ENCODE results near the gene JMJD1C.

DNA sequence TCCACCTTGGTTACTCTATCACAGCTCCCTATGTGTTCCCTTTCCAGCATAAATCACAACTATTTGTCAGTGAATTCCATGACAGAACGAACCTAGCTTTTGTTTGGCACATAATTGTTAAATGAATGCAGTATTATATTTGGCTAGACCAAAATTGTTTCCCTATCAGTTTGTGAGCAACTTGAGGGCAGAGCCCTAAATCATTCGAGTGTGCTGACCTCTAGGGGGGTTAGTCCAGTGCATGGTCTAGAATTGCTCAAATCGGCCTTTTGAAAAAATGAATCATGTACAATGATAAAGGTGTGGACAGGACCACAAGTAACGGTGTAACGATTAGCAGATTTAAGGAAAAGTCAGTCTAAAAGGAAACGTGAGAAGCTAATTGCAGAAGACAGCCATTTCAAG lies 333.1 kb downstream of the JMJD1C start:
- TF ChIP-seq, protein P1, sequence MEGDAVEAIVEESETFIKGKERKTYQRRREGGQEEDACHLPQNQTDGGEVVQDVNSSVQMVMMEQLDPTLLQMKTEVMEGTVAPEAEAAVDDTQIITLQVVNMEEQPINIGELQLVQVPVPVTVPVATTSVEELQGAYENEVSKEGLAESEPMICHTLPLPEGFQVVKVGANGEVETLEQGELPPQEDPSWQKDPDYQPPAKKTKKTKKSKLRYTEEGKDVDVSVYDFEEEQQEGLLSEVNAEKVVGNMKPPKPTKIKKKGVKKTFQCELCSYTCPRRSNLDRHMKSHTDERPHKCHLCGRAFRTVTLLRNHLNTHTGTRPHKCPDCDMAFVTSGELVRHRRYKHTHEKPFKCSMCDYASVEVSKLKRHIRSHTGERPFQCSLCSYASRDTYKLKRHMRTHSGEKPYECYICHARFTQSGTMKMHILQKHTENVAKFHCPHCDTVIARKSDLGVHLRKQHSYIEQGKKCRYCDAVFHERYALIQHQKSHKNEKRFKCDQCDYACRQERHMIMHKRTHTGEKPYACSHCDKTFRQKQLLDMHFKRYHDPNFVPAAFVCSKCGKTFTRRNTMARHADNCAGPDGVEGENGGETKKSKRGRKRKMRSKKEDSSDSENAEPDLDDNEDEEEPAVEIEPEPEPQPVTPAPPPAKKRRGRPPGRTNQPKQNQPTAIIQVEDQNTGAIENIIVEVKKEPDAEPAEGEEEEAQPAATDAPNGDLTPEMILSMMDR (IDR thresholded peaks at IDR 0.05; ENCODE audit: insufficient read depth, low read length, poor library complexity, severe bottlenecking): no peak
- TF ChIP-seq EZH2phosphoT487 (conservative IDR thresholded peaks at IDR 0.05; ENCODE audit: low read length): no peak

All from SU-DHL-6 (cell line).